HEK293 (cell line): ENCODE data around the gene SLMAP.

Source experiments
- CTCF ChIP-seq: fragments of 450-650 bp; formaldehyde crosslinking; IDR thresholded peaks from 2 replicates; pipeline ENCODE4 v1.5.1; 2016; ENCODE audit warnings: missing biosample characterization, missing genetic modification characterization
- GLI2 ChIP-seq: fragments of 450-650 bp; formaldehyde crosslinking; IDR thresholded peaks from 2 replicates; pipeline ENCODE4; 2017; ENCODE audit warnings: missing biosample characterization, missing genetic modification characterization, low read depth, borderline replicate concordance
- ZNF488 ChIP-seq: fragments of 450-650 bp; formaldehyde crosslinking; IDR thresholded peaks from 2 replicates; pipeline ENCODE4 v1.5.1; 2016; ENCODE audit warnings: missing biosample characterization, missing genetic modification characterization
- ZNF558 ChIP-seq: fragments of 450-650 bp; formaldehyde crosslinking; IDR thresholded peaks from 2 replicates; pipeline ENCODE4 v1.5.1; 2016; ENCODE audit warnings: missing biosample characterization, missing genetic modification characterization
- ZNF785 ChIP-seq: fragments of 450-650 bp; formaldehyde crosslinking; IDR thresholded peaks from 2 replicates; pipeline ENCODE4 v1.5.1; 2016; ENCODE audit warnings: missing biosample characterization, missing genetic modification characterization

GRCh38 chr3:57743496-57743895 lies 12.6 kb upstream of the SLMAP start:
- no peak for TF ChIP-seq ZNF558
- TF ChIP-seq ZNF785 (tag by site-specific recombination): no peak
- TF ChIP-seq CTCF (tag by site-specific recombination): no peak
- TF ChIP-seq ZNF488 (tag by site-specific recombination): no peak
- no peak for TF ChIP-seq GLI2 (tag by site-specific recombination)
